Peyer's patch (tissue), 4 donors: Measurements from ENCODE around the gene DPM1. TPM values are rescaled to one million over a fixed set of nuclear protein-coding genes. Genes with fewer than 3 reads are reported as not detected.

Source experiments
- DNase-seq, 3 donors: peaks; one replicate each; pipeline ENCODE4 v3.0.0-alpha.2; 2017 to 2019
- H3K27ac ChIP-seq, 4 donors: fragments of 200-600 bp; sonication (generic); one replicate each; pipeline ENCODE4 v1.5.1; 2016 to 2019
- H3K27me3 ChIP-seq, 2 donors: fragments of 200-600 bp; sonication (generic); one replicate each; pipeline ENCODE4 v1.5.1; 2019
- H3K36me3 ChIP-seq, 3 donors: fragments of 200-600 bp; sonication (generic); one replicate each; pipeline ENCODE4 v1.5.1; 2016 to 2019
- H3K4me1 ChIP-seq, 4 donors: fragments of 200-600 bp; sonication (generic); one replicate each; pipeline ENCODE4 v1.5.1; 2016 to 2019
- H3K4me3 ChIP-seq, 4 donors: fragments of 200-600 bp; sonication (generic); 1 replicate in 3 of 4; 2 replicates in 1 of 4; pipeline ENCODE4 v1.5.1; 2016 to 2019; ENCODE audit warnings: mild to moderate bottlenecking in 1 of 4
- H3K9me3 ChIP-seq, 4 donors: fragments of 200-600 bp; sonication (generic); one replicate each; pipeline ENCODE4 v1.5.1; 2016 to 2019; ENCODE audit warnings: mild to moderate bottlenecking in 1 of 4
- POLR2A ChIP-seq, 2 donors: fragments of 450-650 bp; IDR thresholded peaks; one replicate each; pipeline ENCODE4 v1.5.1; 2017; ENCODE audit warnings: antibody characterized with exemption in 2 of 2, mild to moderate bottlenecking in 2 of 2, moderate library complexity in 2 of 2
- total RNA-seq, 4 donors: library from RNA; depleted of rRNA; stranded (reverse); fragments of >200 nt; gene quantifications; one replicate each; pipeline ENCODE4 v1.1.0, GENCODE V29; 2016
- TF ChIP-seq, protein P1 (sequence below), 6 experiments: fragments of 450-650 bp in 4 of 6; fragments of 200-600 bp in 2 of 6; sonication (generic) in 1 of 6; IDR thresholded peaks; one replicate each; pipeline ENCODE4 v1.5.1; 2017 to 2019; ENCODE audit warnings: antibody characterized with exemption in 6 of 6, mild to moderate bottlenecking in 3 of 6, moderate library complexity in 1 of 6

Gene DPM1
- total RNA-seq, 4 donors from 2014 or later, result 19.5 to 82.5 (median 24.8) TPM

GRCh38 chr20:50953196-50953595, 5.1 kb downstream of the DPM1 start:
- peaks cover 0 to 53% (median 0%) of the 10 kb centered on the region in 3 donors for H3K36me3 ChIP-seq
- no peaks in the 10 kb centered on the region for H3K27me3 ChIP-seq
- peaks cover 0 to 16% (median 6%) of the 10 kb centered on the region in 4 donors for H3K4me1 ChIP-seq
- no peak for TF ChIP-seq POLR2A (IDR thresholded peaks at IDR 0.05)
- TF ChIP-seq, protein P1, sequence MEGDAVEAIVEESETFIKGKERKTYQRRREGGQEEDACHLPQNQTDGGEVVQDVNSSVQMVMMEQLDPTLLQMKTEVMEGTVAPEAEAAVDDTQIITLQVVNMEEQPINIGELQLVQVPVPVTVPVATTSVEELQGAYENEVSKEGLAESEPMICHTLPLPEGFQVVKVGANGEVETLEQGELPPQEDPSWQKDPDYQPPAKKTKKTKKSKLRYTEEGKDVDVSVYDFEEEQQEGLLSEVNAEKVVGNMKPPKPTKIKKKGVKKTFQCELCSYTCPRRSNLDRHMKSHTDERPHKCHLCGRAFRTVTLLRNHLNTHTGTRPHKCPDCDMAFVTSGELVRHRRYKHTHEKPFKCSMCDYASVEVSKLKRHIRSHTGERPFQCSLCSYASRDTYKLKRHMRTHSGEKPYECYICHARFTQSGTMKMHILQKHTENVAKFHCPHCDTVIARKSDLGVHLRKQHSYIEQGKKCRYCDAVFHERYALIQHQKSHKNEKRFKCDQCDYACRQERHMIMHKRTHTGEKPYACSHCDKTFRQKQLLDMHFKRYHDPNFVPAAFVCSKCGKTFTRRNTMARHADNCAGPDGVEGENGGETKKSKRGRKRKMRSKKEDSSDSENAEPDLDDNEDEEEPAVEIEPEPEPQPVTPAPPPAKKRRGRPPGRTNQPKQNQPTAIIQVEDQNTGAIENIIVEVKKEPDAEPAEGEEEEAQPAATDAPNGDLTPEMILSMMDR (IDR thresholded peaks at IDR 0.05), result no peak
- no peaks in the 10 kb centered on the region for H3K9me3 ChIP-seq
- no peak for DNase-seq
- H3K4me3 ChIP-seq, result no peak overlapping the region
- no peak overlapping the region for H3K27ac ChIP-seq

DNA sequence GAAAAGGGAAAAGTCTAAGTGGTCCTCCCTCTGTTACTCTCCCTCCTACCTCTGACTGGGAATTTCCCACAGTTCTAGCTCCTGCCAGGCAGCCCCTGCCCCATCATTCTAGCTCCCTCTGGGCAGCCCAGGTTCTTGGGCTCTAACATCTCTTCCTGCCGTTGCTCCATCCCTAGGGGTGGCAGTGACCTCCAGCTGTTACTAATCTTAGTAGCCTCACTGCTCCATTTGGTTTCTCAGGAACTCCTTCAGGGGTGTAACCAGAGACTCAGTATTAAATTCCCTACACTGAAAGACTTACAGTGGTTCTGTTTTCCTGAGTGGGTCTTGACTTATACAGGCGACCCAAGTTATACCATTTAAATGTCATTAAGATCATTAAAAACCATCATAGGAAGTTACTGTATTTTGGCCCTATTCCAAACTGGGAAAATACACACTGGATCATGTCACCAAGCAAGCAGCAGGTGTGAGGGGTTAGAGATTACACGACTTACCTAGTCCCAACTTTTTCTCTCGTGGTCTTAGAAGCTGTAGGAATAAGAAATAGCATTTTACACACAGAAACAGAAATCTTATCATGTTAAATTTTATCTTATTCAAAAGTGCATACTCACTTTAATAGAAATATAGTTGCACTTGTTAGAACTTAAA, 10.1 kb downstream of the DPM1 start:
- DNase-seq, result no peak

GRCh38 chr20:50943069-50943468, 15.3 kb downstream of the DPM1 start:
- H3K36me3 ChIP-seq, result peaks cover 0 to 95% (median 4%) of the 10 kb centered on the region in 3 donors
- no peak for TF ChIP-seq POLR2A (IDR thresholded peaks at IDR 0.05)
- TF ChIP-seq, protein P1 (IDR thresholded peaks at IDR 0.05), result no peak
- DNase-seq, result no peak

More for the DNA sequence above, 10.1 kb downstream of the DPM1 start:
- H3K27ac ChIP-seq, result no peak overlapping the region
- H3K4me1 ChIP-seq, result no peaks in the 10 kb centered on the region
- TF ChIP-seq, protein P1 (IDR thresholded peaks at IDR 0.05), result no peak
- no peak for TF ChIP-seq POLR2A (IDR thresholded peaks at IDR 0.05)
- no peaks in the 10 kb centered on the region for H3K9me3 ChIP-seq
- H3K4me3 ChIP-seq, result no peak overlapping the region
- no peaks in the 10 kb centered on the region for H3K27me3 ChIP-seq
- peaks cover 0 to 86% (median 4%) of the 10 kb centered on the region in 3 donors for H3K36me3 ChIP-seq

GRCh38 chr20:50933589-50933988, 24.7 kb downstream of the DPM1 start:
- DNase-seq, result no peak
- Histone ChIP-seq H3K9me3 (no peaks in the 10 kb centered on the region), H3K4me1 (peaks cover 0 to 20% (median 0%) of the 10 kb centered on the region in 4 donors), H3K36me3 (peaks cover 0 to 47% (median 0%) of the 10 kb centered on the region in 3 donors), H3K4me3 (no peak overlapping the region), H3K27me3 (no peaks in the 10 kb centered on the region), H3K27ac (no peak overlapping the region)
- TF ChIP-seq, protein P1 (IDR thresholded peaks at IDR 0.05), result no peak
- no peak for TF ChIP-seq POLR2A (IDR thresholded peaks at IDR 0.05)

More at GRCh38 chr20:50943069-50943468, 15.3 kb downstream of the DPM1 start:
- no peaks in the 10 kb centered on the region for H3K4me1 ChIP-seq
- no peaks in the 10 kb centered on the region for H3K9me3 ChIP-seq
- no peak overlapping the region for H3K27ac ChIP-seq
- no peaks in the 10 kb centered on the region for H3K27me3 ChIP-seq
- H3K4me3 ChIP-seq, result no peak overlapping the region

DNA sequence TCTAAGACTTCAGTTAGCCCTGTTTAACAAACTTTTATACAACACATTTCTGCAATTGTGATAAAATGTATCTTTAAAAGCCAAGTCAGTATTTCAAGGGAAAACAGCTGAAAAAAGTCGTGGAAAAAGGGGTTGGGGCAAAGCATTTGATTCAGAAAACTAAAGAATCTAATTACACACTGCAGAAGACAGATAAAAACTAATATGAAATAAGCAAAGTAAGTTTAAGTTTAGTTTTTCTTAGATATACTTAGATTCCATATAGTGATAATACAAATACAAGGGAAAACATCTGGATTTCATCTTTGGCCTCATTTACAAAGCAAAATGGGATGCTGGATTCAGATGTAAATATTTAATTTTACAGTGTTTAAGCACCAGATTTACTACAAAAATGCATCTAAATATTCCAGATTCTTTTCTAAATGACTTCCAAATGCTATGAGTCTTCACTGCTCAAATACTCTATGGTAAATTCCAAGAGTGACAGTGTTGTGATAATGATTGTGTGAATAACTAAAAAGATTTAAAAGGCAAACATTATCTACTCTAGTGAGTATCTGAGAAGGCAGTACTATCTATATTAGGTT, 25.5 kb downstream of the DPM1 start:
- DNase-seq, result no peak
- Histone ChIP-seq H3K36me3 (peaks cover 0 to 43% (median 0%) of the 10 kb centered on the region in 3 donors), H3K4me1 (peaks cover 0 to 28% (median 0%) of the 10 kb centered on the region in 4 donors), H3K27me3 (no peaks in the 10 kb centered on the region), H3K27ac (peak overlapping the region in 1 of 4 donors; percentile 95), H3K9me3 (no peaks in the 10 kb centered on the region), H3K4me3 (no peak overlapping the region)
- TF ChIP-seq, protein P1 (IDR thresholded peaks at IDR 0.05), result no peak
- no peak for TF ChIP-seq POLR2A (IDR thresholded peaks at IDR 0.05)
